HepG2 (cell line): Measurements from ENCODE around the gene FBXL7. TPM values are rescaled to one million over a fixed set of nuclear protein-coding genes. Genes with fewer than 3 reads are reported as not detected.

Source experiments
- ATAC-seq: fragments of 200-7000 bp; cut with Tn5 transposase; 3 replicates; pipeline ENCODE4 v1.9.1; 2020; ENCODE audit warnings: mild to moderate bottlenecking, moderate library complexity
- BruUV-seq: library from RNA; stranded (reverse); fragments of 400-500 nt; replicated peaks from 2 replicates; lab custom pipeline; 2021; lab: Mats Ljungman, UMichigan
- CTCF ChIA-PET: fragments of 300-600 bp; formaldehyde crosslinking; extraction: SDS; loops from one replicate; lab custom pipeline; 2021; ENCODE audit warnings: low total read pairs, inconsistent platforms, low intra/inter-chr PET ratio; lab: Yijun Ruan, JAX
- POLR2A ChIA-PET: fragments of 350-600 bp; sonication (Branson Sonifier 250); formaldehyde crosslinking; loops from one replicate; lab custom pipeline; 2020; ENCODE audit warnings: antibody characterized with exemption, inconsistent platforms; lab: Yijun Ruan, JAX
- DNase-seq: peaks from one replicate; pipeline ENCODE4 v3.0.0-alpha.2; 2015; ENCODE audit warnings: low spot score
- FAIRE-seq: peaks from 3 replicates; lab custom pipeline; 2011; peaks lifted over from hg19 to GRCh38; lab: Jason Lieb, UNC
- H2AFZ ChIP-seq: one replicate; pipeline ENCODE4 v1.6.1; 2011; ENCODE audit warnings: low read length, inconsistent platforms
- H3K27ac ChIP-seq: fragments of 300-600 bp; 3 replicates; pipeline ENCODE4 v1.8.0; 2011; ENCODE audit warnings: mixed run types, mild to moderate bottlenecking, mixed read lengths, low read length, inconsistent platforms; ENCODE audit not compliant: insufficient read depth; ENCODE audit errors: extremely low read length
- H3K27me3 ChIP-seq, 2 experiments: fragments of 200-600 bp in 1 of 2; 2 replicates in 1 of 2; 3 replicates in 1 of 2; pipeline versions ENCODE4 v1.6.0 to v1.8.0; 2011; ENCODE audit warnings: low read length in 2 of 2, mild to moderate bottlenecking in 2 of 2, moderate library complexity in 2 of 2, inconsistent platforms in 1 of 2; ENCODE audit not compliant: insufficient read depth in 2 of 2, control insufficient read depth in 1 of 2
- H3K36me3 ChIP-seq, 2 experiments: fragments of 200-600 bp in 1 of 2; replicated peaks in 1 of 2; 2 replicates in 1 of 2; 3 replicates in 1 of 2; pipeline versions ENCODE4 v1.5.1 to v1.8.0; 2011; ENCODE audit warnings: low read length in 2 of 2, inconsistent platforms in 1 of 2; ENCODE audit not compliant: insufficient read depth in 2 of 2, control insufficient read depth in 1 of 2
- H3K4me1 ChIP-seq: 2 replicates; pipeline ENCODE4 v1.5.1; 2012; ENCODE audit warnings: low read length, inconsistent platforms; ENCODE audit not compliant: insufficient read depth
- H3K4me2 ChIP-seq: 2 replicates; pipeline ENCODE4 v1.6.0; 2011; ENCODE audit warnings: low read depth, low read length, inconsistent platforms
- H3K4me3 ChIP-seq, 3 experiments: fragments of 200-600 bp in 1 of 3; sonication (generic), shearing (Covaris generic) in 1 of 3; replicated peaks in 1 of 3; 2 replicates each; pipeline ENCODE4 v1.5.1; 2011 to 2016; ENCODE audit warnings: low read length in 3 of 3, inconsistent platforms in 2 of 3, low read depth in 2 of 3, mild to moderate bottlenecking in 2 of 3, control low read depth in 1 of 3, mixed read lengths in 1 of 3; ENCODE audit not compliant: insufficient read depth in 1 of 3
- H3K79me2 ChIP-seq: one replicate; pipeline ENCODE4 v1.6.1; 2011; ENCODE audit warnings: low read length, inconsistent platforms; ENCODE audit not compliant: insufficient read depth
- H3K9ac ChIP-seq: 2 replicates; pipeline ENCODE4 v1.6.0; 2011; ENCODE audit warnings: mild to moderate bottlenecking, low read depth, low read length, inconsistent platforms; ENCODE audit not compliant: insufficient read depth
- H3K9me3 ChIP-seq: 2 replicates; pipeline ENCODE4 v1.5.1; 2012; ENCODE audit warnings: mild to moderate bottlenecking, low read length
- H4K20me1 ChIP-seq: 2 replicates; pipeline ENCODE4 v1.6.0; 2011; ENCODE audit warnings: inconsistent platforms, mild to moderate bottlenecking, low read length, moderate library complexity; ENCODE audit not compliant: insufficient read depth
- DDIT3 ChIP-seq: sonication (generic); formaldehyde crosslinking; IDR thresholded peaks from 2 replicates; pipeline ENCODE4 v1.4.0; 2020; ENCODE audit warnings: mild to moderate bottlenecking, missing genetic modification reagents
- FOSL1 ChIP-seq: sonication (generic); formaldehyde crosslinking; IDR thresholded peaks from 2 replicates; pipeline ENCODE4 v1.9.0; 2021; ENCODE audit warnings: missing genetic modification reagents, borderline replicate concordance
- FOSL2 ChIP-seq: sonication (generic); formaldehyde crosslinking; IDR thresholded peaks from 2 replicates; pipeline ENCODE4 v1.4.0; 2020; ENCODE audit warnings: missing genetic modification reagents
- FOXK2 ChIP-seq: fragments of 450-650 bp; IDR thresholded peaks from 2 replicates; pipeline ENCODE4 v1.6.1; 2016
- GATAD2A ChIP-seq: IDR thresholded peaks from 2 replicates; pipeline ENCODE4 v1.6.1; 2016
- GZF1 ChIP-seq: sonication (generic); formaldehyde crosslinking; IDR thresholded peaks from 2 replicates; pipeline ENCODE4 v1.5.1; 2020; ENCODE audit warnings: mild to moderate bottlenecking, missing genetic modification reagents
- KLF16 ChIP-seq, 2 experiments: sonication (generic) in 1 of 2; formaldehyde crosslinking in 1 of 2; IDR thresholded peaks; 2 replicates each; pipeline versions ENCODE4 v1.6.1 to v1.8.0; 2016 to 2023; ENCODE audit warnings: missing genetic modification reagents in 2 of 2, missing compliant biosample characterization in 1 of 2
- KMT2A ChIP-seq: sonication (generic); formaldehyde crosslinking; IDR thresholded peaks from 2 replicates; pipeline ENCODE4 v1.4.0; 2020; ENCODE audit warnings: missing genetic modification reagents
- MAFK ChIP-seq, 2 experiments: IDR thresholded peaks in 1 of 2; conservative IDR thresholded peaks in 1 of 2; 2 replicates each; pipeline ENCODE4 v1.6.1; 2011; ENCODE audit warnings: improper control_type of control experiment in 2 of 2, low read length in 2 of 2
- REL ChIP-seq: sonication (generic); formaldehyde crosslinking; conservative IDR thresholded peaks from 2 replicates; pipeline ENCODE4 v1.8.0; 2022; ENCODE audit warnings: mild to moderate bottlenecking, missing genetic modification reagents, moderate library complexity
- RERE ChIP-seq: IDR thresholded peaks from 2 replicates; pipeline ENCODE4 v1.6.1; 2016; ENCODE audit warnings: low read depth, missing genetic modification reagents, missing compliant biosample characterization
- ZBTB42 ChIP-seq: sonication (generic); formaldehyde crosslinking; IDR thresholded peaks from 2 replicates; pipeline ENCODE4 v1.5.0; 2020; ENCODE audit warnings: mild to moderate bottlenecking, missing genetic modification reagents
- ZNF142 ChIP-seq: sonication (generic); formaldehyde crosslinking; IDR thresholded peaks from 2 replicates; pipeline ENCODE4 v1.4.0; 2020; ENCODE audit warnings: missing genetic modification reagents
- ZNF431 ChIP-seq: sonication (generic); formaldehyde crosslinking; IDR thresholded peaks from 2 replicates; pipeline ENCODE4 v1.9.0; 2022; ENCODE audit warnings: missing genetic modification reagents, low read depth, mild to moderate bottlenecking, borderline replicate concordance
- WGBS: methylation state at CpG from one replicate; pipeline ENCODE4 v1.1.6; 2017; ENCODE audit warnings: low lambda C conversion rate; 5-methylcytosine and 5-hydroxymethylcytosine counted together
- in situ Hi-C: cut with HindIII; loops from 2 replicates; pipeline ENCODE4 v1.10.0; 2017; ENCODE audit warnings: low pct_unique_long_range_greater_than_20kb; ENCODE audit not compliant: extremely low pct_ligation_motif_present
- intact Hi-C: fragments of 100-400 bp; cut with micrococcal nuclease; formaldehyde crosslinking; loops from one replicate; pipeline ENCODE4 v1.10.0; 2022; ENCODE audit not compliant: unreplicated experiment
- polyA plus RNA-seq, 8 experiments: library from polyadenylated mRNA; depleted of rRNA in 3 of 8; stranded (reverse) in 7 of 8; unstranded in 1 of 8; fragments of >200 nt; fragmentation: Illumina TruSeq in 4 of 8; extraction: Trizol in 4 of 8; gene quantifications; 2 replicates each; pipeline versions ENCODE4 v1.2.1 to v1.2.3, GENCODE V29; 2011 to 2016; ENCODE audit warnings: low read depth in 4 of 8, missing spikeins in 1 of 8, mixed read lengths in 1 of 8; ENCODE audit not compliant: insufficient read depth in 1 of 8
- total RNA-seq, 5 experiments: library from RNA; depleted of rRNA; stranded (reverse); fragments of >200 nt; fragmentation: Illumina TruSeq; extraction: Trizol; gene quantifications; 2 replicates each; pipeline ENCODE4 v1.2.3, GENCODE V29; 2016; ENCODE audit warnings: low read depth in 1 of 5

The FBXL7 gene
- total and polyA plus RNA-seq, 2 of the 13 experiments (the other 11 are each of a cell fraction or from before 2014, with no cell fraction given): 0.07 TPM; not detected in 1

- Histone ChIP-seq H3K27ac (no peak overlapping the region), H3K27me3 (no peaks in the 10 kb centered on the region), H3K4me2 (no peak overlapping the region), H4K20me1 (no peaks in the 10 kb centered on the region), H2AFZ (no peak overlapping the region), H3K9me3 (no peaks in the 10 kb centered on the region), H3K4me3 (no peak overlapping the region), H3K9ac (no peak overlapping the region), H3K36me3 (no peaks in the 10 kb centered on the region), H3K79me2 (no peaks in the 10 kb centered on the region), H3K4me1 (no peaks in the 10 kb centered on the region)
- peak; percentile 3 for DNase-seq
- 31% methylated on average over 9 of the region's 9 CpGs for WGBS
- no peak for ATAC-seq
- no TSS peak for BruUV-seq
- ChIA-PET CTCF (no interaction called here), POLR2A (no interaction called here)
- in situ Hi-C loops (no loop called here), intact Hi-C loops (no loop called here)
- FAIRE-seq: no peak
- TF ChIP-seq GATAD2A (CRISPR knock-in tag) (no peak), KLF16 (CRISPR knock-in tag; IDR thresholded peaks at IDR 0.05) (no peak), FOSL2 (CRISPR knock-in tag) (no peak), FOSL1 (CRISPR knock-in tag) (no peak), FOXK2 (no peak), RERE (CRISPR knock-in tag) (no peak), DDIT3 (CRISPR knock-in tag) (no peak), REL (no peak), GZF1 (CRISPR knock-in tag) (no peak), ZBTB42 (CRISPR knock-in tag) (no peak), ZNF431 (CRISPR knock-in tag) (no peak), KMT2A (CRISPR knock-in tag) (no peak), ZNF142 (no peak), MAFK (conservative IDR thresholded peaks at IDR 0.05 in 1 of 2, IDR thresholded peaks at IDR 0.05 in 1 of 2; ENCODE audit: low read length in 2 of 2) (peak; percentile 83 to 94)
Observed at GRCh38 chr5:15702102-15702501, 202.1 kb downstream of the FBXL7 start.
